HG02938 (cell line): ENCODE measurements around the gene ADAM10.

Experiments
- ATAC-seq: cut with Tn5 transposase; IDR thresholded peaks from one replicate; pipeline ENCODE4 v1.9.1; 2021; ENCODE audit warnings: mild to moderate bottlenecking, moderate library complexity; ENCODE audit not compliant: unreplicated experiment

The ADAM10 gene

GRCh38 chr15:58587486-58587885, 162.0 kb downstream of the ADAM10 start:
- no peak for ATAC-seq

DNA sequence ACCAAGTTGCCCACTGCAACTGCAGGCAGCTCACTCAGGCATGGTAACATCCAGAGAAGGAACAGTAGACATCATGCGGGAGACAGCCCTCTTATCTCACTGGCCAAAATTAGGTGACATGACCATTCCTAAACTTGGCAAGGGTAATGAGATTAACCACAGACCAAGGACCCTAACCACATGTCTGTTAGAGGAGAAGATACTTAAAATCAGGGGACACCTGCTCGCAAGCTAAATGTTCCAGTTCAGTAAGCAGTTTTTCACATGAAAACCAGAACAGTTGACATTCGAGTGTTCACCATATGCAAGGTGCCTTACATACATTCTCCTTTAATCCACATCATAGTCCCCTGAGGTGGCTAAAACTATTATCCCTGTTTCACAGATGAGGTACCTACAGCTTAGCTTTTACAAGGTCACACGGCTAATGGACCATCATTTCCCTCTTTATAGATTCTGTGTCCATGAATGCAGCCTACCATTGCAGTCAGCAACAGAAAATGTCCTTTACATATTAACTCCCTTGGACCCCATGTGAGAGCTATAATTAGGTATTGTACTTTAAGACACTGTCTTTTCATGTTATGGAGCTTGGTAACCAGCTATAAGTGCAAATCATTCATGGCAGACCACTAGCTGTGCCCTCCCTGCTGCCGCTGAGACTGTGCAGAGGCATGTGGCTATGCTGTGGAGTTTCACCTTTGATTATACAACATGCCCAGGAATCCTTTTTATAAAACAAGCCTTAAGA, 163.6 kb downstream of the ADAM10 start:
- ATAC-seq, result peak; percentile 49

DNA sequence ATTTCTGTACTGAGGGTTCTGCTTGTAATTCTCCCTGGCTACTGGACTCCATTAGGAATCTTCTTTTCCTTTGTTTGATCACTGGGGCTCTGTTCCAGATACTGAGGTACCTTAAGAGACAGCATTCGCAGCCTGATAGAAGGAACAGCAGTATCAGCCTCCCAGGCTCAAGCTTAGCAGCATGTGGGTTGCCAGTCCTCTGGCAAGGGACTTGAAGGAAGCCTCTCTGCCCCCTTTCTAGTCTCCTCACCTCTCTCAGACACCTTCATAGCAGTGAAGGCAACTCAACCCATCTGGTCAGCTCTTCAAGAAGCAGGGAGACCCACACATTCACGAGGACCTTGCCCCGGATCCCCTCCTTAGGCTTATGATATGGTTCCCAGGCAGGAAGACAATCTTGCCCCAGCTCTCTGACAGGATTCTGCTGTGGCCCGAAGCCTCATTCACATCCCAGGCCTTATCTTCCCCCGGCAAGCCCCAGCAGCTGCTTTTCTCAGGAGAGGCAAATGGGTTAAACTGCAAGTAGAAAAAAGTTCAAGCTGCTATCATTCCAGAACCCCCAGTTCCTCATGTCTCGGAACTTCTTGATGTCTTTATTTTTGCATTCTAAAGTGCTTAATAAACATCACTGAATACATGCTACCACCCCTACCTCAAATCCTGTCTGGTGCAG, 164.6 kb downstream of the ADAM10 start:
- no peak for ATAC-seq

GRCh38 chr15:58583171-58583908, 166.2 kb downstream of the ADAM10 start:
- no peak for ATAC-seq

- no peak for ATAC-seq
Measured at GRCh38 chr15:58582160-58582559, 167.3 kb downstream of the ADAM10 start.

DNA sequence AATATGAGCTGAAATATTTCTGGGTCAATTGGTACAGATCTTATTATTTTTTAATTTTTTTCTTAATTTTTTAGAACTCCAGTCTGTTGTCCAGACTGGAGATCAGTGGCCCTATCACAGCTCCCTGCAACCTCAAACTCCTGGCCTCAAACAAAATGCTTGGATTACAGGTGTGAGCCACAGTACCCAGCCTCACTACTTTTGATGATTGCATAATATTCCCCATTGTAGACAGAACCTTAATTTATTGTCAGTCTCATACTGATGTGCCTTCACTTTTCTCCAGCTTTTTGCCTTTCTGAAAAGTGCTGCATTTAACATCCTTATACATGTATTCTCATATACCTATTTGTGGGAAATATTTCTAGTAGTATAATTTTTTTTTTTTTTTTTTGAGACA, 172.8 kb downstream of the ADAM10 start:
- ATAC-seq, result no peak

DNA sequence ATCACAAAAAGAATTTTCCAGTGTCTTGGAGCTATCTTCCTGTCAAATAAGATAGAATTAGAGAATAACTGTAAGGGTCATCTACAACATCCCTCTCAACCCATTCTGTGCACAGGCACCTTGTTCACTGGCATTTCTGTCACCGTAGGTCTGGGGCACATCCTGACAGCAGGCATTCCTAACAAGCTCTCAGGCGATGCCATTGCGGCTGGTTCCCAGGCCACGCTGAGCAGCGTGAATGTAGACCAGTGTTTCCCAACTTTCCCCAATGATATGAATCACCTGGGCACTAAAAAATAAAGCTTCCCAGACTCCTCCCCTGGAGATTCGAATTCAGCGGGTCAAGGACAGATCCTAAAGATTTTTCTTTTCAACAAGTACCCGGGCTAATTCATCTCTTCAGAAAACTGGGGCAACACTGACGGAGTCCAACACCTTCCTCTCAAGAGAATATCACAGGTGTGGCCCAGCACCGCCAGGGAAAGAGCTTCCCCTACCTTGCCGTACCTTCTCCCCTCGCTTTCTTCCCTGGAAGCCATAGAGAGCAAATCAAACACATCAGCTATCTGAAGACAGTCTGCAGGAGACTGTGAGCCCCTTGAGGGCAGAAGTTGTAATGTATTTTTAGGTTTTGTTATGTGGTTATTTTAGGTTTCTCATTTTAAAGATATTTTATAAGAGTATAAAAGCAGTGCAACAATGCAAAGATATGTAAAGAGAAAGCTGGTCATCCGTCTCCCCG, 174.3 kb downstream of the ADAM10 start:
- ATAC-seq, result no peak

DNA sequence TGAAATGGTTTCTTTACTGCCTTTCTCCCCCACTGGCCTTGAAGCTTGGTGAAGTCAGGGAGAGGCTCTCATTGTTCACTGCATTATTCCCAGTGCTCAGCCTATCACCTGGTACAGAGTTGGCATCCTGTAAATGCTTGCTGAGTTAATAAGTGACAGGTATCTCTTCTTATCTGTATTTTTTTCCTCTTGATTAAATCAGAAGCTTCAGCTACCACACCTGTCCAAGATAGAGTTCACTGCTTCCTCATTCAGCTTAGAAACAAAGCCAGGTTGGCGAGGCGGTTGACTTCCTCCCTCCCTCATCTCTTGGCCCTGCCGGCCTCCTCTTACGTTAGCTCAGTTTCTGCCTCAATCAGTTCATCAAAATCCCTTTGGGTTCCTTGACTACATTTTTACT, 174.9 kb downstream of the ADAM10 start:
- no peak for ATAC-seq

GRCh38 chr15:58573270-58573669, 176.2 kb downstream of the ADAM10 start:
- no peak for ATAC-seq

- no peak for ATAC-seq
Measured at GRCh38 chr15:58572521-58572920, 177.0 kb downstream of the ADAM10 start.

DNA sequence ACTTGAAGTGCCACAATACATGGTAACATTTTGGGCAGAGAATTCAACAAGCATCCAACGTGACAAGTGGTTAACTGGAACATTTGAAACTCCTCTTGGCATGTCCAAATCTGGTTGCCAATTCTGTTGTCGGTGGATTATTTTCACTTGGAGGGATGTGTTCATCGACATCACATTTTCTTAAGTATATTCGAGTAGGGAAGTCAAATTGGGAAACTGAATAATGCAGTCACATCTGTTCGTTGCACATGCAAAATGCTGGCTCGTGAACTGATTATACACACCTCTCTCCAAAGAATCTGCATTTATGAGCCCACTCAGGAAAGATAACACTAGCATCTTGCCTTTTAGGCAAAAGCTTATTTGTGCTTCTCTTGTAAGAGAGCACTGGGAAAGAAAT, 178.0 kb downstream of the ADAM10 start:
- ATAC-seq, result no peak

GRCh38 chr15:58569455-58569854, 180.1 kb downstream of the ADAM10 start:
- ATAC-seq, result no peak

GRCh38 chr15:58568157-58568571, 181.3 kb downstream of the ADAM10 start:
- ATAC-seq, result no peak

DNA sequence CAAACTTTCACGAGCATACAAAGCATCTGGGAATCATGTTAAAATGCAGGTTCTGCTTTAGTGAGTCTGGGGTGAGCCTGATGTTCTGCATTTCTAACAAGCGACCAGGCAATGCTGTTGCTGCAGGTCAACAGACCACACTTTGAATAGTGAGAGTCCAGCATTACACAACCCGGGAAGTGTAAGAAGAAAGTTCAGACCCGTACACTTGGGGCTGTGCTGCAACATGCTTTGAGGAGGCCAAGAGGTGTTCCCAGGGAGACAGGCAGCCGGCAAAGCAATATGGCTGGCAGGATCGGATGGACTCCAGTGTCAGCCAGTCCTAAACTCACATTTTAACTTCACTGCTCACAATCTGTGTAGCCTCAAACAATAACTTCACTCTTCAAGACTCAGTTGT, 183.5 kb downstream of the ADAM10 start:
- ATAC-seq, result no peak

- ATAC-seq, result no peak
Measured at GRCh38 chr15:58565619-58566018, 183.9 kb downstream of the ADAM10 start.

- ATAC-seq, result no peak
Measured at GRCh38 chr15:58564981-58565380, 184.5 kb downstream of the ADAM10 start.

GRCh38 chr15:58562135-58562534, 187.4 kb downstream of the ADAM10 start:
- ATAC-seq, result no peak

GRCh38 chr15:58561321-58561720, 188.2 kb downstream of the ADAM10 start:
- no peak for ATAC-seq

DNA sequence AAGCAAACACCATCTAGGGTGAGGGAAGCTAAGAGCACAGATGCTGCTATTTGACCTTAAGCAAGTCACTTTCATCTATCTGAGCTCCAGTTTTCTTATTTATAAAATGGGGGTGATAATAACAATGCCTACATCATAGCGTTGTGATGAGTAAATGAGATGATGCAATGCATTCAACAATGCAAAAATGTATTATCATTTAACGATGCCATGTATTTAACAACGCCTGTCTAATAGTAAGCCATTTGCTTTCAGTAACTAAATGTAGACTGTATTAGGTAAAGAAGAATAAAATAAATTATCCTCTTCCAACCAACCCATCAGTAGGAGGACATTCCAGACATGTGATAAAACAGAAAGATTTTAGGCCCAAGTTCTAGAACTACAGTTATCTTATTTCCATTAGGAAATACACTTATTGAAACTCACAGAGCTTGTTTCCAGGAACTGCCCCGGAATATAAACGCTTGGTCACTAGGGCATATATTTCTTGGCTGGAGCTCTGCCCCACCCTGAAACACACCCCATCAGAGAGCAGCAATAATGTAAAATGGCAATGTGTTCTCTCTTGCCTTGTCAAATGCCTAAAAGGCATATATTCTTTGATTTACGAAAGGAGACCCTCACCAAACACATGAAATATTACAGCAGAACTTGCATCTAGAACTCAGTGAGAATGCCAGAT, 189.5 kb downstream of the ADAM10 start:
- ATAC-seq, result no peak

DNA sequence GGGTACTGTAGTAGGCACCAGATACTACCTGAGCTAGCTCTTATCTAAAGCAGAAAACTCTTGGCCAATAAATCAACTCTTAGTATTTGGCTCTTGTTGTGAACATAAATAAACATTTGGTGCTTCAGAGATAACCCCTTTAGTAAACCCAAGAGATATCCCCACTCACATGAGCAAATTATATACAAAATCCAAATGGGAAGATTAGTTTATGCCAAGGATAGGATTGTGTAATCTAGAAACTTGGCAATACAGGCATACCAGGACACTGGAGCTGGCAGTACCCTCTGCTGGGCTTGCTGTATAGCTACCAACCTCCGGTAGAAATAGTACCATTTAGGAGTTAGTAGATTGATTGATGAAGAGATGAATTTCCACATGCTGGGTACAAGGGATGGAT, 190.7 kb downstream of the ADAM10 start:
- ATAC-seq, result no peak

- ATAC-seq, result no peak
Measured at GRCh38 chr15:58556541-58556940, 193.0 kb downstream of the ADAM10 start.
